GM19240 (cell line): ENCODE results near the gene ZNF423.

ENCODE experiments used
- DNase-seq: peaks from one replicate; pipeline ENCODE4 v3.0.0; 2011; ENCODE audit warnings: low spot score; ENCODE audit not compliant: insufficient read length

Gene ZNF423

GRCh38 chr16:49665482-49666230 is 190.3 kb downstream of the ZNF423 start:
- DNase-seq, result no peak

GRCh38 chr16:49664221-49665215 is 191.4 kb downstream of the ZNF423 start:
- DNase-seq, result no peak

GRCh38 chr16:49663081-49664065 is 192.5 kb downstream of the ZNF423 start:
- DNase-seq, result no peak

GRCh38 chr16:49662569-49662968 is 193.3 kb downstream of the ZNF423 start:
- no peak for DNase-seq

GRCh38 chr16:49661465-49662187 is 194.3 kb downstream of the ZNF423 start:
- no peak for DNase-seq

GRCh38 chr16:49660626-49661025 is 195.3 kb downstream of the ZNF423 start:
- DNase-seq, result no peak

GRCh38 chr16:49659356-49659755 is 196.6 kb downstream of the ZNF423 start:
- DNase-seq, result no peak

- DNase-seq, result no peak
Measured at GRCh38 chr16:49658531-49658930, 197.4 kb downstream of the ZNF423 start.

GRCh38 chr16:49657736-49658465 is 198.0 kb downstream of the ZNF423 start:
- no peak for DNase-seq

GRCh38 chr16:49654425-49654824 is 201.5 kb downstream of the ZNF423 start:
- DNase-seq, result no peak

- DNase-seq, result no peak
Measured at GRCh38 chr16:49653577-49653976, 202.3 kb downstream of the ZNF423 start.

- no peak for DNase-seq
Measured at GRCh38 chr16:49653173-49653570, 202.7 kb downstream of the ZNF423 start.

GRCh38 chr16:49652456-49653172 is 203.3 kb downstream of the ZNF423 start:
- DNase-seq, result no peak

GRCh38 chr16:49651996-49652395 is 203.9 kb downstream of the ZNF423 start:
- no peak for DNase-seq

GRCh38 chr16:49651226-49651625 is 204.7 kb downstream of the ZNF423 start:
- no peak for DNase-seq

GRCh38 chr16:49650603-49651002 is 205.3 kb downstream of the ZNF423 start:
- DNase-seq, result no peak

- DNase-seq, result no peak
Measured at GRCh38 chr16:49649013-49649765, 206.7 kb downstream of the ZNF423 start.

GRCh38 chr16:49647673-49648072 is 208.2 kb downstream of the ZNF423 start:
- no peak for DNase-seq
